MCF 10A (cell line): Measurements from ENCODE around the gene GREB1L. TPM values are rescaled to one million over a fixed set of nuclear protein-coding genes. Genes with fewer than 3 reads are reported as not detected.

Experiments
- BruUV-seq: library from RNA; stranded (reverse); fragments of 400-500 nt; replicated peaks from 2 replicates; lab custom pipeline; 2021; lab: Mats Ljungman, UMichigan
- CTCF ChIA-PET: fragments of 300-600 bp; sonication (Branson Sonifier 250); formaldehyde crosslinking; extraction: SDS; loops from one replicate; lab custom pipeline; 2021; ENCODE audit warnings: antibody characterized with exemption, inconsistent platforms; lab: Yijun Ruan, JAX
- POLR2A ChIA-PET: fragments of 300-600, 350-650 bp; sonication (Branson Sonifier 250); formaldehyde crosslinking; extraction: SDS; loops from one replicate; lab custom pipeline; 2020; ENCODE audit warnings: antibody characterized with exemption, inconsistent platforms; lab: Yijun Ruan, JAX
- DNase-seq: peaks from one replicate; pipeline ENCODE4 v3.0.0-alpha.2; 2018; ENCODE audit not compliant: unreplicated experiment
- H3K27ac Mint-ChIP-seq: one replicate; pipeline ENCODE4 v1.8.0; 2022; ENCODE audit warnings: mild to moderate bottlenecking, low read depth, mixed read lengths; ENCODE audit not compliant: unreplicated experiment
- H3K27me3 Mint-ChIP-seq: one replicate; pipeline ENCODE4 v1.8.0; 2022; ENCODE audit warnings: mixed read lengths; ENCODE audit not compliant: insufficient read depth, unreplicated experiment
- H3K36me3 Mint-ChIP-seq: one replicate; pipeline ENCODE4 v1.8.0; 2022; ENCODE audit warnings: mild to moderate bottlenecking, moderate library complexity, mixed read lengths; ENCODE audit not compliant: insufficient read depth, unreplicated experiment
- H3K4me1 Mint-ChIP-seq: one replicate; pipeline ENCODE4 v1.8.0; 2022; ENCODE audit warnings: mixed read lengths; ENCODE audit not compliant: insufficient read depth, unreplicated experiment
- H3K4me3 Mint-ChIP-seq: one replicate; pipeline ENCODE4 v1.8.0; 2022; ENCODE audit warnings: mild to moderate bottlenecking, moderate library complexity, mixed read lengths; ENCODE audit not compliant: unreplicated experiment
- H3K9me3 Mint-ChIP-seq: one replicate; pipeline ENCODE4 v1.8.0; 2022; ENCODE audit warnings: mixed read lengths; ENCODE audit not compliant: unreplicated experiment
- CTCF ChIP-seq: fragments of 200-600 bp; IDR thresholded peaks from one replicate; pipeline ENCODE4 v1.8.0; 2022; ENCODE audit warnings: antibody characterized with exemption, mild to moderate bottlenecking; ENCODE audit not compliant: unreplicated experiment
- intact Hi-C: fragments of 100-400 bp; cut with micrococcal nuclease; formaldehyde crosslinking; loops from 2 replicates; pipeline ENCODE4 v1.14.1; 2022
- total RNA-seq: library from RNA; stranded (reverse); gene quantifications from 2 replicates; pipeline ENCODE4 v1.2.3, GENCODE V29; 2022

GREB1L gene
- total RNA-seq, 1 experiment from 2014 or later, result 9.4 TPM

GRCh38 chr18:21342372-21342771 lies 100.3 kb downstream of the GREB1L start:
- intact Hi-C loops, result no loop called here
- no peak overlapping the region for H3K4me3 Mint-ChIP-seq
- H3K27ac Mint-ChIP-seq, result no peak overlapping the region
- ChIA-PET CTCF (interaction anchor here (0.5 kb wide), 1 partner anchor 1456 kb away, joined by 4 read pairs; no protein-coding TSS in a partner anchor), POLR2A (no interaction called here)
- BruUV-seq, result no TSS peak
- H3K36me3 Mint-ChIP-seq, result no peaks in the 10 kb centered on the region
- no peak for TF ChIP-seq CTCF
- H3K9me3 Mint-ChIP-seq, result no peaks in the 10 kb centered on the region
- no peaks in the 10 kb centered on the region for H3K27me3 Mint-ChIP-seq
- no peak for DNase-seq
- H3K4me1 Mint-ChIP-seq, result no peaks in the 10 kb centered on the region

DNA sequence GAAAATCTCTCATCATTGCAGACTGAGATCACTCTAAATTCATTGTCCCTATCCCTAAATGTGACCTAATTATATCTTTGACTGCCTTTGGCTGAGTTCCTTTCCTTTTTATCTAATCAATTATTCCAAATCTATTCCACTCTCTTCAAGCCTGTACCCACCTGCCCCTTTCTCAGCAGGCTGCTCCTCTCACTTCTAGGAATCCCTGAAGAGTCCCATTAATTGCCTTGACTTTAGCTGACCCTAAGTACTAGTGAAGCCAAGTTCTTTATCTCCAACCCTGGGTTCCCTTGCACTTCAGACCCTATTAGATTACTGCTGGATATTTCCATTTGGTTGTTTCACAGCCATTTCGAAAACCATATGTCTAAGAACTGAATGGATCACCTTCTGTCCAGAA lies 102.8 kb downstream of the GREB1L start:
- no peak for TF ChIP-seq CTCF
- H3K4me1 Mint-ChIP-seq, result no peaks in the 10 kb centered on the region
- BruUV-seq, result no TSS peak
- DNase-seq, result no peak
- ChIA-PET CTCF (no interaction called here), POLR2A (no interaction called here)
- H3K4me3 Mint-ChIP-seq, result no peak overlapping the region
- no peaks in the 10 kb centered on the region for H3K27me3 Mint-ChIP-seq
- H3K27ac Mint-ChIP-seq, result no peak overlapping the region
- intact Hi-C loops, result no loop called here
- no peaks in the 10 kb centered on the region for H3K9me3 Mint-ChIP-seq
- no peaks in the 10 kb centered on the region for H3K36me3 Mint-ChIP-seq

GRCh38 chr18:21345840-21346239 lies 103.8 kb downstream of the GREB1L start:
- H3K9me3 Mint-ChIP-seq, result no peaks in the 10 kb centered on the region
- no peak overlapping the region for H3K4me3 Mint-ChIP-seq
- ChIA-PET CTCF (no interaction called here), POLR2A (no interaction called here)
- intact Hi-C loops, result no loop called here
- no peaks in the 10 kb centered on the region for H3K27me3 Mint-ChIP-seq
- BruUV-seq, result no TSS peak
- no peak for TF ChIP-seq CTCF
- no peaks in the 10 kb centered on the region for H3K4me1 Mint-ChIP-seq
- H3K27ac Mint-ChIP-seq, result no peak overlapping the region
- DNase-seq, result no peak
- H3K36me3 Mint-ChIP-seq, result no peaks in the 10 kb centered on the region

- no peak for TF ChIP-seq CTCF
- peaks cover 15% of the 10 kb centered on the region for H3K4me1 Mint-ChIP-seq
- no peaks in the 10 kb centered on the region for H3K27me3 Mint-ChIP-seq
- no peak overlapping the region for H3K4me3 Mint-ChIP-seq
- no TSS peak for BruUV-seq
- intact Hi-C loops, result no loop called here
- H3K27ac Mint-ChIP-seq, result no peak overlapping the region
- ChIA-PET CTCF (interaction anchor here (0.6 kb wide), 1 partner anchor 21 kb away, joined by 5 read pairs; no protein-coding TSS in a partner anchor), POLR2A (interaction anchor here (0.6 kb wide), 2 partner anchors 56 to 119 kb away, joined by 3 read pairs; no protein-coding TSS in a partner anchor)
- DNase-seq, result no peak
- H3K36me3 Mint-ChIP-seq, result no peaks in the 10 kb centered on the region
- no peaks in the 10 kb centered on the region for H3K9me3 Mint-ChIP-seq
Observed at GRCh38 chr18:21359746-21360145, 117.7 kb downstream of the GREB1L start.
